HCT116 (cell line): ENCODE results near the gene CRIP2. TPM values are rescaled to one million over a fixed set of nuclear protein-coding genes. Genes with fewer than 3 reads are reported as not detected.
A peak's percentile ranks its signal among the peaks of the same experiment; 100 is the strongest.

ENCODE experiments used
- ATAC-seq: fragments of 200-7000 bp; cut with Tn5 transposase; 2 replicates; pipeline ENCODE4 v1.9.1; 2020; ENCODE audit warnings: mild to moderate bottlenecking, moderate library complexity
- BruUV-seq: library from RNA; stranded (reverse); fragments of 400-500 nt; replicated peaks from 2 replicates; lab custom pipeline; 2021; lab: Mats Ljungman, UMichigan
- CTCF ChIA-PET: fragments of 300-600 bp; sonication (Branson Sonifier 250); formaldehyde crosslinking; loops from one replicate; lab custom pipeline; 2021; ENCODE audit warnings: antibody characterized with exemption; lab: Charles Lee
- POLR2A ChIA-PET: fragments of 300-600, 350-600 bp; sonication (Branson Sonifier 250); formaldehyde crosslinking; loops from one replicate; lab custom pipeline; 2021; ENCODE audit warnings: antibody characterized with exemption; lab: Charles Lee
- RAD21 ChIA-PET, 2 experiments: fragments of 300-600 bp; sonication (Branson Sonifier 250); formaldehyde crosslinking; loops; one replicate each; lab custom pipeline; 2023; ENCODE audit warnings: low total read pairs in 2 of 2; ENCODE audit not compliant: uncharacterized antibody in 2 of 2, unreplicated experiment in 2 of 2, low non-redundant PET in 1 of 2; lab: Charles Lee
- DNase-seq: peaks from one replicate; pipeline ENCODE4 v3.0.0-alpha.2; 2010; ENCODE audit warnings: low read depth, low spot score
- H2AFZ ChIP-seq: fragments of 200-600 bp; shearing (Covaris generic), sonication (generic); 2 replicates; pipeline ENCODE4 v1.6.1; 2017; ENCODE audit warnings: low read depth, mixed run types, mixed read lengths, antibody characterized with exemption, low read length; ENCODE audit not compliant: poor library complexity, severe bottlenecking
- H3K27ac ChIP-seq: 2 replicates; pipeline ENCODE4 v1.5.1; 2012; ENCODE audit warnings: low read depth, low read length
- H3K27me3 ChIP-seq: fragments of 200-600 bp; sonication (generic); 2 replicates; pipeline ENCODE4 v1.6.1; 2016; ENCODE audit warnings: mixed run types, low read length, mixed read lengths; ENCODE audit not compliant: insufficient read depth
- H3K36me3 ChIP-seq, 2 experiments: fragments of 200-500 bp in 1 of 2; fragments of 200-600 bp in 1 of 2; sonication (Bioruptor generic) in 1 of 2; sonication (generic) in 1 of 2; 2 replicates each; pipeline versions ENCODE4 v1.5.1 to v1.6.1; 2014 to 2016; ENCODE audit warnings: low read length in 2 of 2, inconsistent platforms in 1 of 2, mixed read lengths in 1 of 2, mixed run types in 1 of 2; ENCODE audit not compliant: insufficient read depth in 2 of 2, control insufficient read depth in 1 of 2
- H3K4me1 ChIP-seq, 2 experiments: fragments of 200-600 bp in 1 of 2; sonication (generic) in 1 of 2; 2 replicates each; pipeline versions ENCODE4 v1.5.1 to v1.6.1; 2012 to 2017; ENCODE audit warnings: low read length in 2 of 2, inconsistent platforms in 1 of 2, mild to moderate bottlenecking in 1 of 2, mixed read lengths in 1 of 2, mixed run types in 1 of 2, moderate library complexity in 1 of 2; ENCODE audit not compliant: insufficient read depth in 2 of 2, control insufficient read depth in 1 of 2
- H3K4me2 ChIP-seq: fragments of 200-600 bp; sonication (generic); 2 replicates; pipeline ENCODE4 v1.6.1; 2017; ENCODE audit warnings: mixed run types, low read length, mixed read lengths
- H3K4me3 ChIP-seq, 2 experiments: fragments of 200-600 bp in 1 of 2; sonication (generic) in 1 of 2; replicated peaks in 1 of 2; 2 replicates each; pipeline ENCODE4 v1.5.1; 2011 to 2016; ENCODE audit warnings: low read length in 2 of 2, control low read depth in 1 of 2, low read depth in 1 of 2, mild to moderate bottlenecking in 1 of 2, mixed read lengths in 1 of 2, mixed run types in 1 of 2
- H3K79me2 ChIP-seq: fragments of 200-600 bp; sonication (generic); 2 replicates; pipeline ENCODE4 v1.6.1; 2017; ENCODE audit warnings: mild to moderate bottlenecking, mixed run types, low read length, moderate library complexity, mixed read lengths; ENCODE audit not compliant: insufficient read depth
- H3K9ac ChIP-seq: fragments of 200-600 bp; sonication (generic); 2 replicates; pipeline ENCODE4 v1.6.1; 2016; ENCODE audit warnings: low read length, mixed read lengths
- H3K9me2 ChIP-seq: fragments of 200-600 bp; sonication (generic), shearing (Covaris generic); 2 replicates; pipeline ENCODE4 v1.6.1; 2017; ENCODE audit warnings: mixed run types, mild to moderate bottlenecking, moderate library complexity; ENCODE audit not compliant: insufficient read depth
- H3K9me3 ChIP-seq, 2 experiments: fragments of 200-500 bp in 1 of 2; fragments of 200-600 bp in 1 of 2; sonication (Bioruptor generic) in 1 of 2; sonication (generic) in 1 of 2; 2 replicates each; pipeline ENCODE4 v1.6.1; 2014 to 2017; ENCODE audit warnings: low read length in 2 of 2, mixed read lengths in 2 of 2, inconsistent platforms in 1 of 2, low read depth in 1 of 2, mild to moderate bottlenecking in 1 of 2, mixed run types in 1 of 2, moderate library complexity in 1 of 2; ENCODE audit not compliant: control insufficient read depth in 1 of 2, insufficient read depth in 1 of 2
- H4K20me1 ChIP-seq: fragments of 200-600 bp; sonication (generic), shearing (Covaris generic); 2 replicates; pipeline ENCODE4 v1.6.1; 2017; ENCODE audit warnings: mixed run types, mild to moderate bottlenecking, moderate library complexity; ENCODE audit not compliant: insufficient read depth
- CBX3 ChIP-seq: IDR thresholded peaks from 2 replicates; pipeline ENCODE4 v1.6.1; 2012; ENCODE audit warnings: low read depth
- CEBPB ChIP-seq: IDR thresholded peaks from 2 replicates; pipeline ENCODE4 v1.6.1; 2012; ENCODE audit warnings: low read depth
- EGR1 ChIP-seq: IDR thresholded peaks from 2 replicates; pipeline ENCODE4 v1.6.1; 2012; ENCODE audit warnings: low read depth
- ELF1 ChIP-seq: IDR thresholded peaks from 2 replicates; pipeline ENCODE4 v1.6.1; 2012; ENCODE audit warnings: low read depth, borderline replicate concordance
- EZH2 ChIP-seq: fragments of 200-600 bp; sonication (generic); IDR thresholded peaks from 2 replicates; pipeline ENCODE4 v1.6.1; 2017; ENCODE audit warnings: antibody characterized with exemption, mixed run types
- EZH2phosphoT487 ChIP-seq: fragments of 200-600 bp; IDR thresholded peaks from 2 replicates; pipeline ENCODE4 v1.6.1; 2018; ENCODE audit warnings: antibody characterized with exemption, borderline replicate concordance
- FOSL1 ChIP-seq: IDR thresholded peaks from 2 replicates; pipeline ENCODE4 v1.6.1; 2012; ENCODE audit warnings: low read depth
- JUND ChIP-seq: IDR thresholded peaks from 2 replicates; pipeline ENCODE4 v1.6.1; 2012
- POLR2AphosphoS5 ChIP-seq: IDR thresholded peaks from 2 replicates; pipeline ENCODE4 v1.6.1; 2011; ENCODE audit warnings: mild to moderate bottlenecking, low read depth, low read length, moderate library complexity
- RAD21 ChIP-seq: IDR thresholded peaks from 2 replicates; pipeline ENCODE4 v1.6.1; 2012; ENCODE audit warnings: low read depth, mild to moderate bottlenecking
- SIN3A ChIP-seq: IDR thresholded peaks from 2 replicates; pipeline ENCODE4 v1.6.1; 2012; ENCODE audit warnings: low read depth
- SP1 ChIP-seq: IDR thresholded peaks from 2 replicates; pipeline ENCODE4 v1.6.1; 2012; ENCODE audit warnings: low read depth
- SRF ChIP-seq: IDR thresholded peaks from 2 replicates; pipeline ENCODE4 v1.6.1; 2012; ENCODE audit warnings: low read depth
- TCF7L2 ChIP-seq: IDR thresholded peaks from 2 replicates; pipeline ENCODE4 v1.7.0; 2011; ENCODE audit warnings: borderline replicate concordance, inconsistent platforms; ENCODE audit not compliant: insufficient read depth, insufficient read length; ENCODE audit errors: extremely low read depth
- YY1 ChIP-seq: IDR thresholded peaks from 2 replicates; pipeline ENCODE4 v1.6.1; 2011; ENCODE audit warnings: low read length, low read depth, moderate library complexity, mild to moderate bottlenecking; ENCODE audit not compliant: insufficient replicate concordance; ENCODE audit errors: extremely low read depth
- ZFX ChIP-seq: fragments of 450-650 bp; IDR thresholded peaks from 2 replicates; pipeline ENCODE4 v1.6.1; 2017
- intact Hi-C: fragments of 100-400 bp; cut with micrococcal nuclease; formaldehyde crosslinking; loops from 2 replicates; pipeline ENCODE4 v1.10.0; 2022
- total RNA-seq: library from RNA; stranded (reverse); gene quantifications from one replicate; pipeline ENCODE4 v1.2.1, GENCODE V29; 2021; ENCODE audit not compliant: unreplicated experiment
- TF ChIP-seq, protein P1 (sequence below), 3 experiments: fragments of 200-600 bp in 1 of 3; sonication (generic) in 1 of 3; IDR thresholded peaks in 2 of 3; conservative IDR thresholded peaks in 1 of 3; 2 replicates each; pipeline ENCODE4 v1.5.1; 2012 to 2017; ENCODE audit warnings: low read depth in 2 of 3, low read length in 2 of 3, antibody characterized with exemption in 1 of 3, borderline replicate concordance in 1 of 3, control low read depth in 1 of 3, mild to moderate bottlenecking in 1 of 3, mixed read lengths in 1 of 3, mixed run types in 1 of 3, moderate library complexity in 1 of 3; ENCODE audit not compliant: insufficient read depth in 1 of 3
- TF ChIP-seq, protein P2 (sequence below): IDR thresholded peaks from 2 replicates; pipeline ENCODE4 v1.6.1; 2012
- TF ChIP-seq, protein P3 (sequence below): IDR thresholded peaks from 2 replicates; pipeline ENCODE4 v1.6.1; 2011; ENCODE audit warnings: mild to moderate bottlenecking, low read length, moderate library complexity; ENCODE audit not compliant: insufficient replicate concordance; ENCODE audit errors: extremely low read depth
- TF ChIP-seq, protein P4 (sequence below): IDR thresholded peaks from 2 replicates; pipeline ENCODE4 v1.6.1; 2012

CRIP2 gene
- total RNA-seq, 1 experiment from 2014 or later = 31.1 TPM

DNA sequence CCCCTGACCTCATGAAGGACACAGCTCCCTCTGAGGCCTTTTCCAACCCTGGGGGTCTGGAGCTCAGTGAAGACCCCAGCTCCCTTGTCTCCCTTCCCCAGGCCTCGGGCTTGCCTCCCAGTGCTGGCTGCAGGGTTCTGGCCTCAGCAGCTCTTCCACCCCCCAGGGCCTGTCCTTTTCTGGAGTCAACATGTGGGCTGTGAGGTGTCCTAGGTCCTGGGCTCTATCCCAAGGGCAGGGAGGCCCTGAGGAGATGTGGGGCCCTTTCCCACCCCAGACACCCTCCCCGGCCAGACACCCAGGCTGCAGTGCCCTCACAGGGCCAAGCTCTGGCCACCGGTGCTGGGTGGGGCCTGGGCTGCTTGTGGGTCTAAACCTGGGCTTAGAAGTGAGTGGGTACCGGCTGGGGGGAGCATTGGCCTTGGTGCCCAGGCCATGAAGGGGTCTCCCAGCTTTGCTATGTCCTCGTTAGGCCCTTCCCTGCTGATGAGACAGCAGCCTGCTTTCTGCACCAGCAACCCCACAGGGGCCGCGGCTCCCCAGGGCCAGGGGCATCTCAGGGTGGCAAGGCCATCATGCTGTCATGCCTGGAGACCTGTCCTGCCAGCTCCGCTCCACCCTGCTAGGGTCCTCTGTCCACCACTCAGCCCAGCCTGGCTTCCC, 2.7 kb upstream of the CRIP2 start:
- DNase-seq (no peak), ATAC-seq (no peak)
- CTCF ChIA-PET = interaction anchor here (4.7 kb wide), 1 partner anchor 9 kb away, joined by 20 read pairs; no protein-coding TSS in a partner anchor
- Histone ChIP-seq H3K9me2 (no peaks in the 10 kb centered on the region), H3K36me3 (peaks cover 0 to 5% of the 10 kb centered on the region in 2 experiments; a peak in 2 of 4 replicates), H3K4me2 (no peak overlapping the region), H3K4me3 (no peak overlapping the region), H3K27me3 (no peaks in the 10 kb centered on the region), H3K79me2 (no peaks in the 10 kb centered on the region), H3K9ac (no peak overlapping the region), H3K27ac (peak overlapping the region; percentile 42; the same call in 1 of the 2 replicates), H3K9me3 (no peaks in the 10 kb centered on the region), H4K20me1 (no peaks in the 10 kb centered on the region), H2AFZ (no peak overlapping the region), H3K4me1 (peaks cover 21 to 27% of the 10 kb centered on the region in 2 experiments)
- intact Hi-C loops = no loop called here
- no peak for TF ChIP-seq RAD21
- no peak for TF ChIP-seq FOSL1
- TF ChIP-seq, protein P1, sequence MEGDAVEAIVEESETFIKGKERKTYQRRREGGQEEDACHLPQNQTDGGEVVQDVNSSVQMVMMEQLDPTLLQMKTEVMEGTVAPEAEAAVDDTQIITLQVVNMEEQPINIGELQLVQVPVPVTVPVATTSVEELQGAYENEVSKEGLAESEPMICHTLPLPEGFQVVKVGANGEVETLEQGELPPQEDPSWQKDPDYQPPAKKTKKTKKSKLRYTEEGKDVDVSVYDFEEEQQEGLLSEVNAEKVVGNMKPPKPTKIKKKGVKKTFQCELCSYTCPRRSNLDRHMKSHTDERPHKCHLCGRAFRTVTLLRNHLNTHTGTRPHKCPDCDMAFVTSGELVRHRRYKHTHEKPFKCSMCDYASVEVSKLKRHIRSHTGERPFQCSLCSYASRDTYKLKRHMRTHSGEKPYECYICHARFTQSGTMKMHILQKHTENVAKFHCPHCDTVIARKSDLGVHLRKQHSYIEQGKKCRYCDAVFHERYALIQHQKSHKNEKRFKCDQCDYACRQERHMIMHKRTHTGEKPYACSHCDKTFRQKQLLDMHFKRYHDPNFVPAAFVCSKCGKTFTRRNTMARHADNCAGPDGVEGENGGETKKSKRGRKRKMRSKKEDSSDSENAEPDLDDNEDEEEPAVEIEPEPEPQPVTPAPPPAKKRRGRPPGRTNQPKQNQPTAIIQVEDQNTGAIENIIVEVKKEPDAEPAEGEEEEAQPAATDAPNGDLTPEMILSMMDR (IDR thresholded peaks at IDR 0.05 in 2 of 3, conservative IDR thresholded peaks at IDR 0.05 in 1 of 3; ENCODE audit: borderline replicate concordance in 1 of 3, insufficient read depth in 1 of 3, low read depth in 2 of 3, low read length in 2 of 3) = no peak
- no peak for TF ChIP-seq TCF7L2
- no peak for TF ChIP-seq EZH2
- no peak for TF ChIP-seq SP1
- TF ChIP-seq EZH2phosphoT487 = no peak
- no peak for TF ChIP-seq SRF
- TF ChIP-seq ZFX = no peak
- TF ChIP-seq, protein P2, sequence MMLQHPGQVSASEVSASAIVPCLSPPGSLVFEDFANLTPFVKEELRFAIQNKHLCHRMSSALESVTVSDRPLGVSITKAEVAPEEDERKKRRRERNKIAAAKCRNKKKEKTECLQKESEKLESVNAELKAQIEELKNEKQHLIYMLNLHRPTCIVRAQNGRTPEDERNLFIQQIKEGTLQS = no peak
- TF ChIP-seq JUND = no peak
- TF ChIP-seq CEBPB = no peak
- no peak for TF ChIP-seq YY1
- no peak for TF ChIP-seq EGR1
- no peak for TF ChIP-seq SIN3A
- TF ChIP-seq, protein P3, sequence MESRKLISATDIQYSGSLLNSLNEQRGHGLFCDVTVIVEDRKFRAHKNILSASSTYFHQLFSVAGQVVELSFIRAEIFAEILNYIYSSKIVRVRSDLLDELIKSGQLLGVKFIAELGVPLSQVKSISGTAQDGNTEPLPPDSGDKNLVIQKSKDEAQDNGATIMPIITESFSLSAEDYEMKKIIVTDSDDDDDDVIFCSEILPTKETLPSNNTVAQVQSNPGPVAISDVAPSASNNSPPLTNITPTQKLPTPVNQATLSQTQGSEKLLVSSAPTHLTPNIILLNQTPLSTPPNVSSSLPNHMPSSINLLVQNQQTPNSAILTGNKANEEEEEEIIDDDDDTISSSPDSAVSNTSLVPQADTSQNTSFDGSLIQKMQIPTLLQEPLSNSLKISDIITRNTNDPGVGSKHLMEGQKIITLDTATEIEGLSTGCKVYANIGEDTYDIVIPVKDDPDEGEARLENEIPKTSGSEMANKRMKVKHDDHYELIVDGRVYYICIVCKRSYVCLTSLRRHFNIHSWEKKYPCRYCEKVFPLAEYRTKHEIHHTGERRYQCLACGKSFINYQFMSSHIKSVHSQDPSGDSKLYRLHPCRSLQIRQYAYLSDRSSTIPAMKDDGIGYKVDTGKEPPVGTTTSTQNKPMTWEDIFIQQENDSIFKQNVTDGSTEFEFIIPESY = no peak
- TF ChIP-seq POLR2AphosphoS5 = no peak
- TF ChIP-seq CBX3 = no peak
- TF ChIP-seq, protein P4, sequence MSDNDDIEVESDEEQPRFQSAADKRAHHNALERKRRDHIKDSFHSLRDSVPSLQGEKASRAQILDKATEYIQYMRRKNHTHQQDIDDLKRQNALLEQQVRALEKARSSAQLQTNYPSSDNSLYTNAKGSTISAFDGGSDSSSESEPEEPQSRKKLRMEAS = no peak
- TF ChIP-seq ELF1 = no peak
- no TSS peak for BruUV-seq
- POLR2A ChIA-PET = no interaction called here
- RAD21 ChIA-PET = no interaction called here
